GM19468 (cell line): Measurements from ENCODE around the gene KRTAP5-4.
"Not testable (repeated sequence)": the region's sequence is repeated elsewhere in the genome, so short reads cannot be mapped to it uniquely, and the experiment has no call there.

Source experiments
- ATAC-seq: cut with Tn5 transposase; IDR thresholded peaks from one replicate; pipeline ENCODE4 v1.9.1; 2021; ENCODE audit warnings: mild to moderate bottlenecking, moderate library complexity, moderate number of reproducible peaks; ENCODE audit not compliant: unreplicated experiment; ENCODE audit errors: extremely low read depth

Gene KRTAP5-4, protein sequence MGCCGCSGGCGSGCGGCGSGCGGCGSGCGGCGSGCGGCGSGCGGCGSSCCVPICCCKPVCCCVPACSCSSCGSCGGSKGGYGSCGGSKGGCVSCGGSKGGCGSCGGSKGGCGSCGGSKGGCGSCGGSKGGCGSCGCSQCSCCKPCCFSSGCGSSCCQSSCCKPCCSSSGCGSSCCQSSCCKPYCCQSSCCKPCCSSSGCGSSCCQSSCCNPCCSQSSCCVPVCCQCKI

DNA sequence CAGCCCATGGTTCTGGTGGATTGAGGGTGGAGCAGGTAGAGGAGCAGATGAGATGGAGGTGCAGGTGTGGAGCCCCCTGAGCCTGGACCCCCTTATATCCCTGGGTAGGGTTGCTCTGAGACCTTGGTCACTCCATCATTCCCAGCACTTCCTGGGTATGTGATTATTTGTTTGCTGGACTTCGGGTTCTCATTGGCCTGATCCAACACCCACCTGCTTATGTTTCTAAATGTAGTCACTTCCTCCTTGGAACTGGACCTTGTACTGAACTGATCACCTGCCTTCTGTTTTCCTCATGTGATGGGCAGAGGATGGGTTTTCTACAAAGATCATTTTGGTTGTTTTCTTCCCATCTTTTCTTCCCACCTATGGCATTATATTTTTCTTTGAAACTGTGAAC is at the start of gene KRTAP5-4:
Gene KRTAP5-4, minus strand, starts transcription at position 53 of the 400 bp plus-strand sequence. Its CDS starts 45 bp downstream, at position 8.
- no peak for ATAC-seq

DNA sequence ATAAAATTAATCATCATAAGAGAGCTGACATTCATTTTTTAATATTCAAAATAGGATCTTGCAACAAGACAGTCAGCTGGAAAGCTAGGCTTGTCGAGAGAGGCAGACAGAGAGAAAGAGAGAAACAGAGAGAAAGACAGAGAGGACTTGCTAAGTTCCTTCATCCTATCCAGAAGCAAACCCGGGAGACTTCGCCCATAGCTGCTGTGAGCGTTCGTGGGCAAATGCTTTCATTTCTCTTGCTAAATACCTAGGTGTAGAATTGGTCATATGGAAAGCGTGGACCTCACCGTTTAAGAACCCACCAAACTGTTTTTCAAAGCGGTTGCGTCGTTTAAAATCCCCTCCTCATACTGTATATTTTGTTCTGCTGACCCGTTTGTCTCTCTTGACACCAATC is 49.7 kb upstream of the KRTAP5-4 start:
- ATAC-seq: no peak

DNA sequence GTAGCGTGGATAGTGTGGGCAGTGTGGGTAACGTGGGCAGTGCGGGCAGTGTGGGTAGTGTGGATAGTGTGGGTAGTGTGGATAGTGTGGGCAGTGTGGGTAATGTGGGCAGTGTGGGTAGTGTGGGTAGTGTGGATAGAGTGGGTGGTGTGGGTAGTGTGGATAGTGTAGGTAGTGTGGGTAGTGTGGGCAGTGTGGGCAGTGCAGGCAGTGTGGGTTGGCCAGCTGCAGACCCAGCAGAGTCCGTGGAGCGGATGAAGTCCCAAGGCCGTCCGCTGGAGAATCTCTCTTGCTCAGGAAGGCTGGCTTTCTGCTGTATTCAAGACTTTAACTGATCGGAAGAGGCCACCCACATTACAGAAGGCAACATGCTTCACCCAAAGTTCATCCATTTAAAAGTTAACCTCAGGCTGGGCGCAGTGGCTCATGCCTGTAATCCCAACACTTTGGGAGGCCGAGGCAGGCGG is 49.0 kb upstream of the KRTAP5-4 start:
- no peak for ATAC-seq

DNA sequence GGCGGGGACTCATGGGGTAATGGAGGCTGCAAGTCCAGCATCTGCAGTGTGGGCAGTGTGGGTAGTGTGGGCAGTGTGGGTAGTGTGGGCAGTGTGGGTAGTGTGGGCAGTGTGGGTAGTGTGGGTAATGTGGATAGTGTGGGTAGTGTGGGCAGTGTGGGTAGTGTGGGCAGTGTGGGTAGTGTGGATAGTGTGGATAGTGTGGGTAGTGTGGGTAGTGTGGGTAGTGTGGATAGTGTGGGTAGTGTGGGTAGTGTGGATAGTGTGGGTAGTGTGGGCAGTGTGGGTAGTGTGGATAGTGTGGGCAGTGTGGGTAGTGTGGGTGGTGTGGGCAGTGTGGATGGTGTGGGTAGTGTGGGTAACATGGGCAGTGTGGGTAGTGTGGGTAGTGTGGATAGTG is 48.5 kb upstream of the KRTAP5-4 start:
- ATAC-seq: not testable (repeated sequence)

DNA sequence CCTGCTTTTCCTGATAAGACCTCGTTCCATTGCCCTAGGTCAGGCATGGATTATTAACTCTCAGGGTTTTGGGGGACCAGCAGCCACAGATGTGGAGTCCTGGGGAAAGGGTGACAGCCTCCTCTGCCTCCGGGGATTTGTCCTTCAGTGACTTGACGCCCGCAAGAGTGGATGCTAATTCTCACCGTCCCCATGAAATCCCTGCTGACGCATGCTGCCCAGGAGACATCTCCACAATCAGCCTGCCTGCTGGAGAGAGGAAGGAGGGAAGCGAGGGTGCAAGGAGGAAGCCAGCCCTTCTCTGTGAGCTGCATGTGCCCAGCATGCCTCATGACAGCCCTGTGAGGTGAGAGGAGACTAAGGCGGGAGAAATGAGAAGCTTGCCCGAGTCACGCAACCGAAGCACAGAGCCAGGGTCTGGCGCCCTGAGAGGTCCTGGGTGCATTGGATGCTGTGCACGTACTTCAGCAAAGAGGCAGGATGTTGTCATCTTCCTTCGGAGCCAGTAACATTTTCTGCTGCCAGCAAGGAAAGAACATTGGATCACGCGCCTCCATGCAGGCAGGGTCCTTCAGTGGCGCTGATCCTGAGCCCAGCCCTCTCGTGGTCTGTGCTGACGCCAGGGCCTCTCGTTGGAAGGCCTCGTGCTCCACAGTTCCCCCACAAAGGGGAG is 47.7 kb upstream of the KRTAP5-4 start:
- ATAC-seq: no peak

DNA sequence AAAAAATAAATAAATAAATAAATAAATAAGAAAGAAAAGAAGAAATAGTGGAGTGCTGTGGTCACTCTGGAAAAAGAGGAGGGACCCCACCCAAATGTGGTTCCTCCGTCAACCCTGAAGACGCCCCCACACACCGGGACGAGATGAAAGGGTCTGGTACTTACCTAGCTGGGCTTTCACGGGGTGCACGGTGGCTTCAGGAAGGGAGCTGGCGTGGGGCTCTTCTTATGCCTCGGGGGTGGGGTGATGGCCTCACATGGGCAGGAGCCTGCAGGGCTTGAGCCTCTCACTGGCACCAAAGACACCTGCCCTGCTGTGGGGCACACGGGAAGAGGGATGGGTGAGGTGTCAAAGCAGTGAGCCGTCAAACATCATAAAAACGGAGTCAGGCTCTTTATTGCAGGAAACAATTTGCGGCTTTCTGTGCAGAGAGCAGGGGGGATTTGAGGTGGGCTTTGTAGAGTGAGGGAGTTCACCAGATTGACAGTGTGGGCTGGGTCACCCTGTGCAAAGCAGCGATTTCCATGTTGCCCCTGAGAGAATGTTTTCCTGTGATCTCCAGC is 47.1 kb upstream of the KRTAP5-4 start:
- ATAC-seq: no peak

DNA sequence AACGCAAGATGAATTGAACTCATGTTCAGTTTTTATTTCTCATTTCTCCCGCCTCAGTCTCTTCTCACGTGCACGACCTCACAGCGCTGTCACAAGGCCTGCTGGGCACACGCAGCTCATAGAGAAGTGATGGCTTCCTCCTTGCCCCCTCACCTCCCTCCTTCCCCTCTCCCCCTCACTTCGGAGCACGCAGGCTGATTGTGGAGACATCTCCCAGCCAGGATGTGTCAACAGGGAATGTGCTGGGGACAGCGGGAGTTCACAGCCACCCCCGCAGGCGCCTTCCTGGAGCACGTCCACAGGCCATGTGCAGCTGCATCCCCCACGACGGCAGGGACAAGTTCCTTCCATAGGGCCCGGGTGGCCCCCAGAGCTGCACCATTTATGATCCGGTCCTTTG is 46.0 kb upstream of the KRTAP5-4 start:
- ATAC-seq: no peak

DNA sequence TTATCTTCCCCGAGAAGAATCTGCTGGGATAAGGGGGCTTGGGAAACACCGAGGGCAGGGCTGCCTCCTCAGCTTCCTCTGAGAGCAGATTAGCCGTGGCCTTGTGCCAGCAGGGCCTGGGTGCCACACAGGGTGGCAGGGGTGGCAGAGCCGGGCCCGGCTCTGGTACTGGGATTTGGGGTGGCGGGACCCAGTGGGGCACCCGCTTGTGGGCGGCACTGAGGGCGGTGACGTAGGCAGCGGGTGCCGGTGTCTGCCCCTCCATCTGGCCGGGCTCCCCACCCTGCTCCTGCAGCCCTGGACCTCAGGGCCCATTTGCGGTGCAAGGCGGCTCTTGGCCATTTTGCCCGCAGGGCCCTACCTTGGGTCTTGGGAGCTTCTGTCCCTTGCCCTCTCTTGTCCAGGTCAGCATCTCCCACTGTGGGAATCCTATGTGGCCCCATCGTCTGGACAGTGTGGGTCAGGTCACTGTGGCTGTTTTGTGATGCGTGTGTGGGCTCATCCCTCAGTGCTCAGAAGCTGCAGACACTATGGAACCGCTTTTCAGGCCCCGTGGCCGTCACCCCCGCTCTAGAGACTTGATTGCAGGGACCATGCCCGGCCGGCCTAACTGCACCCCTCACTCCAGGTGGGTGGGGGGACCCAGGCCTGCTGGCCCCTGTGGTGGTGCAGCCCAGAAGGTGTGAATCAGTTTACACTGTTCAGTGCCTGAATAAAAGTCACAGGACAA is 45.3 kb upstream of the KRTAP5-4 start:
- no peak for ATAC-seq

DNA sequence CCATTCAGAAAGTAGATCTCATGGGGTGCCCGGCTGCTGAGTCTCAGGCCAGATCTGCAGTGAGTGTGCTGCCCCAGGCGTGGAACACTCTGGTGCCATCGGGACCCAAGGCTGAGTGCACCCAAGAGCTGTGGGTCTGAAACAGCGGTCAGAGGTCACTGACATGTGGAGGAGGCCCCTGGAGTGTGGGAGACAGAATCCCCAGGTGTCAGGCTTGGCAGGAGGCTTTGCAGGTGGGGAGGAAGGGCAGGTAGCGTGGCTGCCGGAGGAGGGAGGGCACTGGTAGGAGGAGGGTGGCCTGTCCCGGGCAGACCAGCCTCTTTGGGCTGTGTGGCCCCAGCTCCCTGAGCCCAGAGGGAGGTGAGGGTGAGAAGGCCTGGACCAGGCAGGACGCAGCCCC is 43.4 kb upstream of the KRTAP5-4 start:
- ATAC-seq: no peak

DNA sequence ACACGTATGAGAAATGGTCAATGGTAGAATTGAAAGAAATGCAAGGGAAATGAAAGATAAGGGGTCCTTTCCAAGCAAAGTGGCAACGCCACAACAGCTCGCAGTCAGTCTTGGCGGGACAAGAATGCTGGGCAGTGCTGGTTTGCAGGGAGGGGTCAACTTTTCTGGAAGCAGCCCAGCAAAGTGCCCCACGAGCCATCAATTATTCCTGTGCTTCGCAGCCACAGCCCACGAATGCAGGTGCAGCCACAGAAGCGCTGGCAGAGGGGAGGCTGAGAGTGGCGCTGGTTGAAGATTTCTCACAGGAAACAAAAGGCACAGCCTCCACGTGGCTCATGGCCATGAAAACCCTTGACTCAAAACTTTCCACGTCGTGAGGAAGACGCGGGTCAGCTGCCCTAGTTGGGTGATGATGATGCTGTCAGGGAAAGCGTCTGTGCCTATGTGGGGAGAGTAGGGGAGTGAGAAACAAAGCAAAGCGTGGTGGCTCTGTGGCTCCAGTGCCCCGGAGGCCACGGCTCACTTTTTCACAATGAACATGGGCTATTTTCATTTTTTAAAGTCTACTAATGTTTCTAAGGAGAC is 40.9 kb upstream of the KRTAP5-4 start:
- ATAC-seq: not testable (repeated sequence)

DNA sequence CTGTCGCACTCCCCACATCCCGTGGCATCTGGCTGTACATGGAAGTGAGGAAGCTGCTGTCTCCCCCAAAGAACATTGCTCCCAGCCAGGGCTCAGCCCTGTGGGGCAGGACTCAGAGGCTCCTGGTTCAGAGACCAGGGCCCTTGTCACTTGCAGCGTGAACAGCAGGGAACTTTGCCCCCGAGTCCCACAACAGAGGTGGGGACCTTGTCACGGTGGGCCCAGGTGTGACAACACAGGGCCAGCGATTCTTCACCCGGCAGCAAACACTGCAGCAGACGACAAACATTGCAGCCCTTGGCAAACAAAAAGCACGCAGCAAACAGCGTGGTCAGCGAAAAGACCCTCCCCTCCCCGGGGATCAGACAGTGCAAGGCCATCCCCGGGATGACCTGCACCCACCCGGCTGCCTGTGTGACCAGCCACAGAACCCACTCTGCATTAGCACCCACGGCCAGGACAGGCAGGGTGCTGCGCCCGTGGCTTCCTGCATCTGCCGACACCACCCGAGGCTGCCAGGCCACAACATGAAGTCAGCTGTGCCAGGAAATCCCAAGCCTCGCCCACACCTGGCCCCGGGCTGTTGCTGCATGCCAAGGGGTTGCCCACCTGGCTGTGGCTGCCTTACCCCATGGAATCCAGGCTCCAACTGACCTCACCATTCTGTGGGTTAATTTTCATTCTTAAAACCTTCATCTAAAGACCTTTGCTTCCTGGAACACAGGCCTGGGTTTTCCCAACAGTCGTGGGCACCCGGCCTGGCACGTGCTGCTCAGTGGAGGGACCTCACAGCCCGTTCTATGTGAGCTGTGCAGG is 39.7 kb upstream of the KRTAP5-4 start:
- ATAC-seq: not testable (repeated sequence)

DNA sequence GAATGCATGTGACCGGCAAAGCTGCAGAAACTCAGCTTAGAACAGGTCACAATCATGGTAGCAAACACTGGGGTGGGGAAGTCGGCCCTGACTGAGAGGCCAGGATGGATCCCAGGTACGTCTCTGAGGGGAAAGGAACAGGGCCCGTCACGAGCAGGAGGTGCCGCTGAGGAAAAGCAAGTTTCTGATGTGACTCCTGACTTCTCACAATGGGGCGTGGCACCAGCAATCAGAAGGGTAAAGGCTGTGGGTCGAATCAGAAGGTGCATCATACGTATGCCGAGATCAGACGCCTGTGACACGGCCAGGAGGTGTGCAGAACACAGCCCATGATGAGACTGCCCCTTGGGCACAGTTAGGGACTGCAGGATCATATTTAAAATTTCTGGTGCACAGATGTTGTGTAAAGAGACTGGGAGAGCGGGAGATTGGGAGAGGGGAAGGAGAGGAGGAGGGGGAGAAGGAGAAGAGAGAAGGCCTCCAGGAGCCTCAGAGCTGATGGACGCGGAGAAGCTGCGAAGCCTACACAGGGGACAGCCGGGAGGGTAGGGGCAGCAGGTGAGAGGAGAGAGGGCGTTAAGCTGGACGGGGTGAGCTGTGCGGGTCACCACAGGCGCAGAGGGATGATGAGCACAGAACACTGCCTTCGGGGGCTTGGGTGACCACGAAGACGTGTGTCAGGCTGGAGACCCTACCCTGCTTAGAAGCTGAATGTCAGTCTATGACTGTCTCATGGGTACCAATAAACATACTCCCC is 38.4 kb upstream of the KRTAP5-4 start:
- ATAC-seq: no peak

DNA sequence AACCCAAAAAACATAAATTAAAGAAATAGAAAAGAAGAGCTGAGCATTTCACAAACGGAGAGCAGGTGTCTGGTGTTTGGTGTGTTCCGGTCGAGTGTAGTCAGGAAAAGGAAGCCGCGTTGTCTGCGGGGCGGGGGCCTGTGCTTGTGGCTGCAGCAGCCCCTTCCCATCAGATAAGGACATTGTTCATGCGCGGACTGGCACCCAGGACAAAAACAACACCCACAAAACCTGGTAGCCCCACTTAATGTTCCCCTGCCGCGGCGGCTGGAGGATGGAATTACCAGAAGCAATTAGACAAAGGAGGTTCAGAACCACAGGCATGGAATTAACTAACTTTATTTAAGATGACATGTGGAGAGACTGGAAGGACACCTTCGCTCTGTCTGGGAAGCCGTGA is 37.6 kb upstream of the KRTAP5-4 start:
- ATAC-seq: no peak

DNA sequence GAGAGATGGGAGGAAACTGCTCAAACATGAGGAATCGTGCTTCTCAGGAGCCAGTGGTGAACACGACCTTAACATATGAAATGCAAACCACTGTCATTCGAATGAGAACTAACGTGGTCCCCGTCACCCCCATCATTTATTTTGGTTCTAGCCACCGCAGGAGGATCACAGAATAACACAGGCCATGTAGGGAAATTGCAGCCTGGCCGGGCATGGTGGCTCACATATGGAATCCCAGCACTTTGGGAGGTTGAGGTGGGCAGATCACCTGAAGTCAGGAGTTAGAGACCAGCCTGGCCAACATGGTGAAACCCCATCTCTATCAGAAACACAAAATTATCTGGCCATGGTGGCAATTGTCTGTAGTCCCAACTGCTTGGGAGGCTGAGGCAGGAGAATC is 34.7 kb upstream of the KRTAP5-4 start:
- no peak for ATAC-seq

DNA sequence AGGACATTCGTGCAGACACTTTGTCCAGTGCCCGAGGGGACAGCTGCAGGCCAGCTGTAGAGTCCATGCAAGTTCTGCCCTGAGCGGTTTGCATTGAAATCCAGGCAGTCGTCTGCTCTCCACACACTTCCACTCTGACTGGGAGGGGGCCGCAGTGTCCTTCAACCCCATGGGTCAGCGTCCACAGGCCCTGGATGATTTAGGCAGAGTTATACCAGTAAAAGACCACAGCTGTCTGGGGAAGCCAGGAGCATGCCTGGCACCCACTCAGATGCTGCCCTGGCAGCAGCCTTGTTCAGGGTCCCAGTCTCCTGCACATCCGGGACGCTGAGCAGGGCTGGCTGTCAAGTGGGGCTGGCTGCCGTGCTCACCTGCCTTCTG is 34.1 kb upstream of the KRTAP5-4 start:
- ATAC-seq: no peak

DNA sequence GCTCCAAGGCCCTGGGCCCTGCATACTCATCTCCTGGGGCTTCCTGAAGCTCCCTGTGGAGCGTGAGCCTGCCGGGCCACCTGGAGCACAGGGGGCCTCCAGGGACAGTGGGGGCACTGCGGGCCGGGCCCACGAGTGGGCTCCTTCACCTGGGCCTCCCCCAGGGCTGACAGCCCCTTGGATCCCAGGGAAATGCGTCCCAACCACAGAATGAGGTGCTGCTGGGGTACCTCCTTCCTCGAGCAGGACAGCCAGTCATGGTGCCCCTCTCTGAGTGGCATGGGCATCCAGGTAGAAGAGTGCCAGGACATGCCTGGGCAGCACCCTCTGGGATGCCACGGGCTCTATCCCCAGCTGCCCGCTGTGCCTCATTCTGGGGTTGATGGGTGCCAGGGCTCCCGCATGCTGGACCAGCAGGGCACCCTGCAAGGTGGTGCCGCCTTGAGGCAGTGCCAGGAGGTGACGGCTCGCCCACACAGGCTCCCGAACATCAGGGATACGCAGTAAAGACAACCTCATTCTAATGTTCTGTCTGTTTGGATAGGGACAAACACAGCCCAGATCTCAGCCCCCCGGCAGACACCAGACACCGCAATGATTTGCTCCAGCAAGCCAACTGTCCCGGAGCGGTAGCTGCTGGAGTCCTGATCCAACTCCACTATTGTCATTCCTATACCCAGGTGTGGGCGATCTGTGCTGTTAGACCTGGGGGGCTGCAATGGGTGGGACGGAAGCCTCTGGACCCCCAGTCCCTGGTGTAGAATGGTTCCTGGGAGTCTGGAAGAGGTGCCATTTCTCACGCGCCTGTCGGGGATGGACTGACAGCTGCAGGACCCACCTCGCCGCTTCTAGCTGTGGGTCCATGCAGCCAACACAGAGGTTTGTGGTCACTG is 33.5 kb upstream of the KRTAP5-4 start:
- ATAC-seq: no peak

DNA sequence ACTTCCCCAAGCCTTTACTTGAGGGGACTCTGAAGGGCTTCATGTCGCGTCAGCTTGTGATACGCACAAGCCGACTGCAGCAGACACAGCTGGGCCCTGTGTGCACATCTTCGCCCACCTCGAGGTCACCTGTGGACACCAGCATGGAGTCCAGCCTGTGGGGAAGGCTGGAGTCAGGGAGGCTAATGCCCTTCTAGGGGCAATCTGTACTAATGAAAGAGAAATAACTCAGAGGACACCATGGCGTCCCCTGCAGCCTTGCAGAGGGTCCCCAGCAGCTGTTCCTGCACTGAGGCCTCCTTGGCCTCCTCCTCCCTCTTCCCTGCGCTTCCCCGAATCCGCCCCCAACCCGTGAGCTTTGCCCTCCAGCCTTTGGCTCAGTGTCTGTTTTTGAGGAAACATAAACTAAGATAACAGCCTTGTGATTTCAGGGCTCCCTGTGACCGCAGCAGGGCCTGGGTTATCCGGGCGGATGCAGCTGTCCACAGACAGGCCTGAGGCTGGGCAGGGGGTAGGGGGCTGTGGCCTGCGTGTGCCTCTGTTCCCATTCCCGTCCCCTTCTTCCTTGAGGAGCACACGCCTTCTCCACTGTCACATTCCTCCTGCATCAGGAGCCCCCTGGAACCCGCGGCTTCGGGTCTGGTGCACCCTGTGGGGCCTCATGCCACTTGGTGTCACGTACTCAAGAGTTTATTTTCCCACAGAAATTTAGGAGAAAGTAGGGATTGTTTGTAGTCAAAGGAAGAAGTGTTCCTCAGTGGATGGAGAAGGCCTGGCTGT is 32.6 kb upstream of the KRTAP5-4 start:
- no peak for ATAC-seq
